ENCODE measurements around the gene FHAD1. TPM values are rescaled to one million over a fixed set of nuclear protein-coding genes. Genes with fewer than 3 reads are reported as not detected.

FHAD1 gene
- polyA plus RNA-seq, 4 donors: 0.22 to 0.58 (median 0.36) TPM

DNA sequence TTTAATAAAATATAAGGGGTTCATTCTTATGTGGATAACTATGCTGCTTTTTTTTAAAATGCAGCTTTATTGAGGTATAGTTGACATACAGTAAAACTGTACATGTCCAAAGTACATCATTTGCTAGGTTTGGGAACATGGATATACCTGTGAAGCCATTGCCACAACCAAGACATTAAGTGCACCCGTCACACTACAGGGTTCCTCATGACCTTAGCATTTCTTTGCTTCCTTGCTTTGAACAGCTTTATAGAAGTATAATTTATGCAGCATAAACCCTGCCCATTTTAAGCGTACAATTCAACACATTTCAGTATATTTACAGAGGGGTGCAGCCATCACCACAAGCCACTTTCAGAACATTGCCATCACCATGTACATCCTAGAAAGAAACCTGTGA lies 26.3 kb downstream of the FHAD1 start:
- Histone ChIP-seq H3K4me1 (ENCODE audit: control insufficient read depth in 3 of 3, insufficient read depth in 2 of 3, low read depth in 1 of 3, low read length in 2 of 3) (no peaks in the 10 kb centered on the region), H3K27me3 (ENCODE audit: control insufficient read depth in 3 of 3, insufficient read depth in 3 of 3, low read length in 3 of 3) (no peaks in the 10 kb centered on the region), H3K9me3 (ENCODE audit: control insufficient read depth in 2 of 2, insufficient read depth in 1 of 2, low read depth in 1 of 2, low read length in 1 of 2) (no peaks in the 10 kb centered on the region), H3K27ac (ENCODE audit: low read depth in 1 of 3, low read length in 2 of 3) (no peak overlapping the region), H3K4me3 (ENCODE audit: low read depth in 1 of 3, low read length in 3 of 3) (no peak overlapping the region), H3K36me3 (ENCODE audit: control insufficient read depth in 3 of 3, insufficient read depth in 2 of 3, low read depth in 1 of 3, low read length in 3 of 3) (no peaks in the 10 kb centered on the region)
- 18 to 70% (median 54%) methylated on average over 2 of the region's 2 CpGs for WGBS, 3 donors
- DNase-seq: peak; percentile 38 to 76
- no peak for FAIRE-seq

DNA sequence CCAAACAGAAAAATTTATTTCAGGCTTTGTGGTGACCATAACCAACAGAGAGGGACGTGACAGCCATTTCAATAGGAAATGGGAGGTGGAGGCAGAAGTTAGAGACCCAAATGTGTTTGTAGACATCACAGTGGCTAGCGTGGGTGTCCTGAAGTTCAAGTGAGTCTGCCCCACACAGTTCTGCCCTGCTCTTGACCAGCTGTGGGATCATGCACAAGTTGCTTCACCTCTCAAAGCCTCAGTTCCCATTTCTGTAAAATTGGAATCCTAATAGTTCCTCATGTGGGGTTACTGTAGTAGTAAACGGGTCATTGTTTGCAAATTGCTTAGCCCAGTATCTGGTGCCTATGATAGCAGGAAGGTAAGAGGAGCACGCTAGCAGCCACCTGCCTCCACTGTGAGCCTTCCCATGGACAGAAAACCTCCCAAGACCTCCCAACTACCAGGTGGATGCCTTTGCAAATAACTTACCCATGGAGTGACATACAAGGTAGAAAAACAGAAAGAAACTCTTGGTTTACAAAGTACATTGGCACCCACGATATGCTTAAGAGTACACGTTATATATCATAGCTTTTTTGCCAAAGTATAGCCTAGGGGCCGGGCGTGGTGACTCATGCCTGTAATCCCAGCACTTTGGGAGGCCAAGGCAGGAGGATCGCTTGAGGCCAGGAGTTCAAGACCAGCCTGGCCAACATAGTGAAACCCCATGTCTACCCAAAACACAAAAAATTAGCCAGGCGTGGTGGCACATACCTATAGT lies 29.1 kb downstream of the FHAD1 start:
- Histone ChIP-seq H3K36me3 (ENCODE audit: control insufficient read depth in 3 of 3, insufficient read depth in 2 of 3, low read depth in 1 of 3, low read length in 3 of 3) (no peaks in the 10 kb centered on the region), H3K27me3 (ENCODE audit: control insufficient read depth in 3 of 3, insufficient read depth in 3 of 3, low read length in 3 of 3) (no peaks in the 10 kb centered on the region), H3K4me1 (ENCODE audit: control insufficient read depth in 3 of 3, insufficient read depth in 2 of 3, low read depth in 1 of 3, low read length in 2 of 3) (no peaks in the 10 kb centered on the region), H3K27ac (ENCODE audit: low read depth in 1 of 3, low read length in 2 of 3) (no peak overlapping the region), H3K4me3 (ENCODE audit: low read depth in 1 of 3, low read length in 3 of 3) (no peak overlapping the region), H3K9me3 (ENCODE audit: control insufficient read depth in 2 of 2, insufficient read depth in 1 of 2, low read depth in 1 of 2, low read length in 1 of 2) (no peaks in the 10 kb centered on the region)
- FAIRE-seq: no peak
- WGBS, 3 donors: 83 to 90% (median 84%) methylated on average over 10 of the region's 10 CpGs
- DNase-seq: no peak

DNA sequence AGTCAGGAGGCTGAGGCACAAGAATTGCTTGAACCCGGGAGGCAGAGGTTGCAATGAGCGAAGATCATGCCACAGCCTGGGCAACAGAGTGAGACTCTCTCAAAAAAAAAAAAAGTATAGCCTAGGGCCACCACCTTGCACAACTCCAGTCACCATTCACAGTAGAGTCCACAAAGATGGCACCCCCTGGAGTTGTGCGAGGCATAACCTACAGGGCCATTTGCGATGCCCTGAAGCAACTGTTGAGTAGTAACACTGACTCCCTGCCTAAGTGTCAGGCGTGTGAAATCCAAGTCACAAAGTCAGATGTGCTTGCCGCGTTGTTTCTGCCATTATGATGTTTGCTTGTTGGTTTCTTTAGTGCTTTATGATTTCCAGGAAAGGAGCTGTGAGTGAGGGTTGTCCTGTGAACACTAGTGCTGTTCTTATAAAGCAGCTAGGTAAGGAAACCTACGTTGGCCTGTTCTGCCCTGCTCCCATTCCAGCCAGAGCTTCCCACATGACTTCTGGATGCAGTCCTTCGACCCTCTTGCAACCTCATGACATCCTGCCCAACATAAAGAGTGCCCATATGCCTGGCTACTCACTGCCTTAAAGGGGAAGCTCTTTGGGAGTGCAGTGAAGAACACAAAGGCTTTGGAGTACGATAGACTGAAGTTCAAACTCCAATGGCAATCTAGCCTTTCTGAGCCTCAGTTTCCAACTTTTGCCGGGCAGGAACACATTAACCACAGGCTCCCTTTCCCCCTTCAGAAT lies 29.8 kb downstream of the FHAD1 start:
- Histone ChIP-seq H3K4me1 (ENCODE audit: control insufficient read depth in 3 of 3, insufficient read depth in 2 of 3, low read depth in 1 of 3, low read length in 2 of 3) (no peaks in the 10 kb centered on the region), H3K27ac (ENCODE audit: low read depth in 1 of 3, low read length in 2 of 3) (no peak overlapping the region), H3K27me3 (ENCODE audit: control insufficient read depth in 3 of 3, insufficient read depth in 3 of 3, low read length in 3 of 3) (no peaks in the 10 kb centered on the region), H3K36me3 (ENCODE audit: control insufficient read depth in 3 of 3, insufficient read depth in 2 of 3, low read depth in 1 of 3, low read length in 3 of 3) (no peaks in the 10 kb centered on the region), H3K4me3 (ENCODE audit: low read depth in 1 of 3, low read length in 3 of 3) (no peak overlapping the region), H3K9me3 (ENCODE audit: control insufficient read depth in 2 of 2, insufficient read depth in 1 of 2, low read depth in 1 of 2, low read length in 1 of 2) (no peaks in the 10 kb centered on the region)
- FAIRE-seq (no peak), DNase-seq (no peak)
- 82 to 89% (median 83%) methylated on average over 11 of the region's 11 CpGs for WGBS, 3 donors

DNA sequence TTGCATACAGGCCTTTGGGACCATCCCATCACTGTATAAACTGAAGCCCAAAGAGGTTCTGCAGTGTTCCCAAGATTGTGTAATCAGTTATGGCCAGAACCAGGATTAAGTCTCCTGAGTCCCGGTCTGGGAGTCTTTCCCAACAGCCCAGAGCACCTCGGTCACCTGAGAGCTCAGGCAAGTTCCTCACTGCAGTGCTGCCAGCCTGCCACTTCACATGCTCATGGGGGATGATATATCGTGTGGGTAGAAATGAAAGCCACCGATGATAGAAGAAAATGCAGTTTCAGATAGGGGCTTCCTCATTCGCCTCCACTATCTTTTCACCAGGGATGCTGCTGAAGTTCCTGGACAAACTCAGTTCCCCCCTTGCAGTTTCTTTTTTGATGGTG lies 30.4 kb downstream of the FHAD1 start:
- no peak overlapping the region for H3K27ac ChIP-seq (ENCODE audit: low read depth in 1 of 3, low read length in 2 of 3)
- H3K4me1 ChIP-seq (ENCODE audit: control insufficient read depth in 3 of 3, insufficient read depth in 2 of 3, low read depth in 1 of 3, low read length in 2 of 3): no peaks in the 10 kb centered on the region
- no peak for FAIRE-seq
- DNase-seq: no peak
- no peaks in the 10 kb centered on the region for H3K27me3 ChIP-seq (ENCODE audit: control insufficient read depth in 3 of 3, insufficient read depth in 3 of 3, low read length in 3 of 3)
- no peak overlapping the region for H3K4me3 ChIP-seq (ENCODE audit: low read depth in 1 of 3, low read length in 3 of 3)
- no peaks in the 10 kb centered on the region for H3K9me3 ChIP-seq (ENCODE audit: control insufficient read depth in 2 of 2, insufficient read depth in 1 of 2, low read depth in 1 of 2, low read length in 1 of 2)
- H3K36me3 ChIP-seq (ENCODE audit: control insufficient read depth in 3 of 3, insufficient read depth in 2 of 3, low read depth in 1 of 3, low read length in 3 of 3): no peaks in the 10 kb centered on the region
- 82 to 90% (median 88%) methylated on average over 5 of the region's 5 CpGs for WGBS, 3 donors

DNA sequence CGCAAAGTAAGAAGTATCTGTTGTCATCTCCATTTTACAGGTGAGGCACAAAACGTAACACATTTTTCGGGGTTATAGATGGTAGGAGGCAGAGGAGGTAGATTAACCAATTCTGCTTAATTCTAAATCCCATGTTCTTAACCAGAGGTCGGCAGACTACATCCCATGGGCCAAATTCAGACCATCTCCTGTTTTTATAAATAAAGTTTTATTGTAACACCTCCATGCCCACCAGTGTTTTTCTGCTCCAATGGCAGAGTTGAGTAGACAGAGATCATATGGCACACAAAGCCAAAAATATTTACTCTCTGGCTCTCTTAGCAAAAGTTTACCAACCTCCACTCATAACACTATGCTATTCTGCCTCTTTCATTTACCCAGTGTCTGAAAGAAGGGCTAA lies 30.9 kb downstream of the FHAD1 start:
- no peak overlapping the region for H3K27ac ChIP-seq (ENCODE audit: low read depth in 1 of 3, low read length in 2 of 3)
- no peaks in the 10 kb centered on the region for H3K4me1 ChIP-seq (ENCODE audit: control insufficient read depth in 3 of 3, insufficient read depth in 2 of 3, low read depth in 1 of 3, low read length in 2 of 3)
- no peaks in the 10 kb centered on the region for H3K36me3 ChIP-seq (ENCODE audit: control insufficient read depth in 3 of 3, insufficient read depth in 2 of 3, low read depth in 1 of 3, low read length in 3 of 3)
- DNase-seq: no peak
- H3K27me3 ChIP-seq (ENCODE audit: control insufficient read depth in 3 of 3, insufficient read depth in 3 of 3, low read length in 3 of 3): no peaks in the 10 kb centered on the region
- H3K4me3 ChIP-seq (ENCODE audit: low read depth in 1 of 3, low read length in 3 of 3): no peak overlapping the region
- no peak for FAIRE-seq
- H3K9me3 ChIP-seq (ENCODE audit: control insufficient read depth in 2 of 2, insufficient read depth in 1 of 2, low read depth in 1 of 2, low read length in 1 of 2): no peaks in the 10 kb centered on the region
- 92 to 94% (median 93%) methylated on average over 4 of the region's 4 CpGs for WGBS, 3 donors

DNA sequence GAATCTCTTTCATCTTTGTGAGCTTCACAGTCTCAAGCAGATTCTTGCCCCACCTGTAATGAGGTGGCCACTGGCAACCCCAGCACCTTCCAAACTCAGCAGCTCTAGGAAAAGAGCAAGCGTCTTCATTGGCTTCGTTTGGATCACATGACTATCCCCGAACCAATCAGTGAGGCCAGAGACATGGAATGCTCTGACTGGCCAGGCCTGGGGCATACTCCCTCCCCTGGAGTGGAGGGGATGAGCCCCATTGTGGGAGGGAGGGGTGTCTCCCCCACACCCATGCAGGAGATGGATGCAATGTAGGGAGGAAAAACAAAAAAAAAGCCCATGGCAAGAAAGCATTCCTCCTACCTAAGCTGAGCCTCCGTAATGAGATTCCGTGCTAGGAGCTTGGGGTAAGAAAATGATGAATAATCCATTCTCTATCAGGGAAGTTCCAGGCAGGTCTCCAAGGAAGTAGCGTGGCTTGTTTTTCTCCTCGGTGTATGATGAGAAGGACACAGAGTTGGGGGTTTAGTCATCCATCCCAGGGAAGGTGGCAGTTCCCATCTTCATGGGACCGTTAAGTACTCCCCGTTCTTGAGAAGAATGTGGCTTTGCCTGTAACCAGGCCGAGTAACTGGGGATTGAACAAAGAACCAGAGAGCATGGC lies 32.7 kb downstream of the FHAD1 start:
- no peak overlapping the region for H3K4me3 ChIP-seq (ENCODE audit: low read depth in 1 of 3, low read length in 3 of 3)
- WGBS, 3 donors: 83 to 90% (median 88%) methylated on average over 10 of the region's 10 CpGs
- DNase-seq (no peak), FAIRE-seq (no peak)
- no peaks in the 10 kb centered on the region for H3K27me3 ChIP-seq (ENCODE audit: control insufficient read depth in 3 of 3, insufficient read depth in 3 of 3, low read length in 3 of 3)
- peaks cover 0 to 8% (median 0%) of the 10 kb centered on the region in 3 donors for H3K4me1 ChIP-seq (ENCODE audit: control insufficient read depth in 3 of 3, insufficient read depth in 2 of 3, low read depth in 1 of 3, low read length in 2 of 3)
- H3K36me3 ChIP-seq (ENCODE audit: control insufficient read depth in 3 of 3, insufficient read depth in 2 of 3, low read depth in 1 of 3, low read length in 3 of 3): no peaks in the 10 kb centered on the region
- H3K27ac ChIP-seq (ENCODE audit: low read depth in 1 of 3, low read length in 2 of 3): no peak overlapping the region
- H3K9me3 ChIP-seq (ENCODE audit: control insufficient read depth in 2 of 2, insufficient read depth in 1 of 2, low read depth in 1 of 2, low read length in 1 of 2): no peaks in the 10 kb centered on the region

DNA sequence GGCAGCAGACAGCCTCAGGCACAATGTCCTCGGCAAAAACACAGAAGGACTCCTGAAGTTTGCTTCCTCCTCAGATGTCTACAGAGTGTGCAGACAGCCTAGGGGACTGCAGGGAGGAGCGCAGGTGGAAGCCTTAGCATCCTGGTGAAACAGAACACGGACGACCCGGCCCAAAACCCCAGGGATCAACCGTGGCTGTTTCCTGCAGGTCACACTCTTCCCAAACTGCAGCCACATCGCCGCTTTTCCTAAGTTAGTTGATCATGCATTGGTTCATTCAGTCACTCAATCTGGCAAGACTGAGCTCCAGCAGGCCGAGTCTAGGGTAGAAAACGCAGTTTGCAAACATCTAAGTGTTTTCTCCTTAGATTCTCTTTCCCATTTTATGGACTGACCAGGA lies 33.4 kb downstream of the FHAD1 start:
- 82 to 88% (median 86%) methylated on average over 10 of the region's 10 CpGs for WGBS, 3 donors

DNA sequence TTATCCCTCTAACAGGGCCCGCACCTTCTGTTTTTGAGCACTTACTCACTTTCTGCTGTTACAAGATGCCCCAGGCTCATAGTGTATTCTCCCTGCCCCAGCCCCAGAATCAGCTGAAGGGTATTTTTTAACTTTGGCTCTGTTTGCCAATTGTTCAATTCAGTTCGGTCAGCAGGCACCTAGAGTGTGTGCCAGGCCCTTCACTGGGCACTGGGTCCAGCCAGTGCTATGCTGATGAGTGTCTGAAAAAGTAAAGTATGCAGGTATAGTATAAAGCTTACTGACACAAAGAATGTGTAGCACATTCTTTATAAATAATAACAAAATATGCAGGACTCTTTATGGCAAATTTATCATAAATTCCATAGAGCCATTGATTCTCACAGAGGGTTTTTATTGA lies 35.0 kb downstream of the FHAD1 start:
- no peaks in the 10 kb centered on the region for H3K9me3 ChIP-seq (ENCODE audit: control insufficient read depth in 2 of 2, insufficient read depth in 1 of 2, low read depth in 1 of 2, low read length in 1 of 2)
- no peak overlapping the region for H3K4me3 ChIP-seq (ENCODE audit: low read depth in 1 of 3, low read length in 3 of 3)
- peaks cover 0 to 17% (median 0%) of the 10 kb centered on the region in 3 donors for H3K4me1 ChIP-seq (ENCODE audit: control insufficient read depth in 3 of 3, insufficient read depth in 2 of 3, low read depth in 1 of 3, low read length in 2 of 3)
- DNase-seq (no peak), FAIRE-seq (no peak)
- H3K27me3 ChIP-seq (ENCODE audit: control insufficient read depth in 3 of 3, insufficient read depth in 3 of 3, low read length in 3 of 3): no peaks in the 10 kb centered on the region
- H3K36me3 ChIP-seq (ENCODE audit: control insufficient read depth in 3 of 3, insufficient read depth in 2 of 3, low read depth in 1 of 3, low read length in 3 of 3): no peaks in the 10 kb centered on the region
- 79 to 91% (median 86%) methylated on average over 2 of the region's 2 CpGs for WGBS, 3 donors
- H3K27ac ChIP-seq (ENCODE audit: low read depth in 1 of 3, low read length in 2 of 3): no peak overlapping the region

More for the DNA sequence above, 33.4 kb downstream of the FHAD1 start:
- DNase-seq: no peak
- Histone ChIP-seq H3K9me3 (ENCODE audit: control insufficient read depth in 2 of 2, insufficient read depth in 1 of 2, low read depth in 1 of 2, low read length in 1 of 2) (no peaks in the 10 kb centered on the region), H3K4me1 (ENCODE audit: control insufficient read depth in 3 of 3, insufficient read depth in 2 of 3, low read depth in 1 of 3, low read length in 2 of 3) (peaks cover 0 to 14% (median 0%) of the 10 kb centered on the region in 3 donors), H3K27ac (ENCODE audit: low read depth in 1 of 3, low read length in 2 of 3) (no peak overlapping the region), H3K27me3 (ENCODE audit: control insufficient read depth in 3 of 3, insufficient read depth in 3 of 3, low read length in 3 of 3) (no peaks in the 10 kb centered on the region), H3K4me3 (ENCODE audit: low read depth in 1 of 3, low read length in 3 of 3) (no peak overlapping the region), H3K36me3 (ENCODE audit: control insufficient read depth in 3 of 3, insufficient read depth in 2 of 3, low read depth in 1 of 3, low read length in 3 of 3) (no peaks in the 10 kb centered on the region)
- FAIRE-seq: no peak

Measured in small intestine (tissue), 7 donors.